ENCODE measurements around the gene LKAAEAR1. TPM values are rescaled to one million over a fixed set of nuclear protein-coding genes. Genes with fewer than 3 reads are reported as not detected.

Gene LKAAEAR1
- total and polyA plus RNA-seq, 2 of the 13 experiments (the other 11 are each of a cell fraction or from before 2014, with no cell fraction given): not detected

GRCh38 chr20:64057628-64058498 lies 26.3 kb downstream of the LKAAEAR1 start (continued):
- TF ChIP-seq ZNF180 (CRISPR knock-in tag; IDR thresholded peaks at IDR 0.05; ENCODE audit: borderline replicate concordance, low read depth): peak; percentile 78; the same call in 1 of the 2 replicates
- TF ChIP-seq KIAA2018 (CRISPR knock-in tag; IDR thresholded peaks at IDR 0.05; ENCODE audit: borderline replicate concordance): peak; percentile 2; the same call in 1 of the 2 replicates
- TF ChIP-seq MNT (IDR thresholded peaks at IDR 0.05): peak; percentile 89
- no peak for TF ChIP-seq TAF15 (IDR thresholded peaks at IDR 0.05; ENCODE audit: low read depth, low read length, poor library complexity, severe bottlenecking)
- TF ChIP-seq ZNF136 (CRISPR knock-in tag; IDR thresholded peaks at IDR 0.05; ENCODE audit: low read depth): no peak
- peak; percentile 51 for TF ChIP-seq ZNF678 (CRISPR knock-in tag; IDR thresholded peaks at IDR 0.05)
- peak; percentile 20; the same call in 1 of the 2 replicates for TF ChIP-seq MIER3 (CRISPR knock-in tag; IDR thresholded peaks at IDR 0.05; ENCODE audit: borderline replicate concordance)
- no peak for TF ChIP-seq ZNF652 (CRISPR knock-in tag; IDR thresholded peaks at IDR 0.05; ENCODE audit: borderline replicate concordance, low read depth)
- peak; percentile 43; the same call in 1 of the 2 replicates for TF ChIP-seq HDAC2 (CRISPR knock-in tag; IDR thresholded peaks at IDR 0.05)
- peak; percentile 67; the same call in 1 of the 2 replicates for TF ChIP-seq HOXA5 (CRISPR knock-in tag; IDR thresholded peaks at IDR 0.05)
- no peak; the same call in 1 of the 2 replicates for TF ChIP-seq CHD4 (IDR thresholded peaks at IDR 0.05; ENCODE audit: borderline replicate concordance, low read length)
- TF ChIP-seq ZNF768 (CRISPR knock-in tag; IDR thresholded peaks at IDR 0.05): 0 out of 2 replicates have a peak, but pooled peaks have one; percentile 43
- TF ChIP-seq ARNTL (CRISPR knock-in tag; IDR thresholded peaks at IDR 0.05): peak; percentile 59
- no peak for TF ChIP-seq ZNF292 (CRISPR knock-in tag; IDR thresholded peaks at IDR 0.05; ENCODE audit: borderline replicate concordance, low read depth)
- TF ChIP-seq RFX3 (CRISPR knock-in tag; IDR thresholded peaks at IDR 0.05): no peak
- no peak for TF ChIP-seq PHF5A (CRISPR knock-in tag; IDR thresholded peaks at IDR 0.05; ENCODE audit: low read depth, unreplicated experiment)
- 0 out of 2 replicates have a peak, but pooled peaks have one; percentile 63 for TF ChIP-seq FIP1L1 (IDR thresholded peaks at IDR 0.05; ENCODE audit: borderline replicate concordance, insufficient read depth, low read depth, low read length)
- peak; percentile 65; the same call in 1 of the 2 replicates for TF ChIP-seq CHCHD3 (CRISPR knock-in tag; IDR thresholded peaks at IDR 0.05)
- no peak for TF ChIP-seq SETDB1 (CRISPR knock-in tag; IDR thresholded peaks at IDR 0.05; ENCODE audit: borderline replicate concordance)

All from HepG2 (cell line).